ENCODE data around the gene CELSR1. TPM values are rescaled to one million over a fixed set of nuclear protein-coding genes. Genes with fewer than 3 reads are reported as not detected.

CELSR1 gene
- total RNA-seq, 1 experiment from 2014 or later: 30.7 TPM

DNA sequence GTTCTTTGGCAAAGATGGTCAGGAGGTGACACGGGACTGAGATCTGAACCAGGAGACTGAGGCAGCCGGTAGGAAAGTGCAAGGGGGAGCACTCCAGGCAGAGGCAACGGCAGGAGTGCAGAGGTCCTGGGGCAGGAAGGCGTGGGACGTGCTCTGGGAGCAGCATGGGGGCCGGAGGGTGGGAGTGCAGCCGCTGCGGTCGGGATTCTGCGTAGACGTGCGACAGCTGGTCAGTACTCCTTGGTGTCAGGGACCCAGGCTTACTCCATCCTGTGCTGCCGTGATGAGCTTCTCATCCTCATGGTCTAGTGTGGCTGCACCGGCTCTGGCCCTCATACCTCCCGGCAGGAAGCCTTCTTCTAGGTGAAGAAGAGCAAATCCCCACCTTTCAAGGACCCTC is 218.8 kb downstream of the CELSR1 start:
- Histone ChIP-seq H3K36me3 (ENCODE audit: control insufficient read depth, insufficient read depth, low read length) (peaks cover 4% of the 10 kb centered on the region; the same call in 1 of the 2 replicates), H3K27ac (ENCODE audit: low read length) (no peak overlapping the region), H3K4me3 (ENCODE audit: low read depth in 2 of 2, low read length in 2 of 2) (no peak overlapping the region), H3K9me3 (ENCODE audit: control insufficient read depth, insufficient read depth, low read depth, low read length) (no peaks in the 10 kb centered on the region), H3K4me1 (ENCODE audit: control insufficient read depth, insufficient read depth, low read length) (no peaks in the 10 kb centered on the region), H3K27me3 (ENCODE audit: control insufficient read depth, insufficient read depth, low read length) (no peaks in the 10 kb centered on the region)
- intact Hi-C loops (cut with micrococcal nuclease; ENCODE audit: unreplicated experiment): no loop called here
- in situ Hi-C loops (cut with HindIII; ENCODE audit: low pct_unique_long_range_greater_than_20kb, low sequenced_read_pairs): loop anchor here (25.0 kb wide), 1 partner anchor 306 kb away; no protein-coding TSS in a partner anchor
- ChIA-PET CTCF (no interaction called here), POLR2A (no interaction called here)
- DNase-seq (ENCODE audit: low read depth, low spot score) (no peak), ATAC-seq (no peak)
- TF ChIP-seq SIN3A (IDR thresholded peaks at IDR 0.05; ENCODE audit: borderline replicate concordance, insufficient read depth, low read depth, low read length): no peak
- TF ChIP-seq, protein P1, sequence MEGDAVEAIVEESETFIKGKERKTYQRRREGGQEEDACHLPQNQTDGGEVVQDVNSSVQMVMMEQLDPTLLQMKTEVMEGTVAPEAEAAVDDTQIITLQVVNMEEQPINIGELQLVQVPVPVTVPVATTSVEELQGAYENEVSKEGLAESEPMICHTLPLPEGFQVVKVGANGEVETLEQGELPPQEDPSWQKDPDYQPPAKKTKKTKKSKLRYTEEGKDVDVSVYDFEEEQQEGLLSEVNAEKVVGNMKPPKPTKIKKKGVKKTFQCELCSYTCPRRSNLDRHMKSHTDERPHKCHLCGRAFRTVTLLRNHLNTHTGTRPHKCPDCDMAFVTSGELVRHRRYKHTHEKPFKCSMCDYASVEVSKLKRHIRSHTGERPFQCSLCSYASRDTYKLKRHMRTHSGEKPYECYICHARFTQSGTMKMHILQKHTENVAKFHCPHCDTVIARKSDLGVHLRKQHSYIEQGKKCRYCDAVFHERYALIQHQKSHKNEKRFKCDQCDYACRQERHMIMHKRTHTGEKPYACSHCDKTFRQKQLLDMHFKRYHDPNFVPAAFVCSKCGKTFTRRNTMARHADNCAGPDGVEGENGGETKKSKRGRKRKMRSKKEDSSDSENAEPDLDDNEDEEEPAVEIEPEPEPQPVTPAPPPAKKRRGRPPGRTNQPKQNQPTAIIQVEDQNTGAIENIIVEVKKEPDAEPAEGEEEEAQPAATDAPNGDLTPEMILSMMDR (IDR thresholded peaks at IDR 0.05): no peak
- TF ChIP-seq TCF7L2 (IDR thresholded peaks at IDR 0.05; ENCODE audit: low read depth, low read length): no peak
- TF ChIP-seq, protein P2, sequence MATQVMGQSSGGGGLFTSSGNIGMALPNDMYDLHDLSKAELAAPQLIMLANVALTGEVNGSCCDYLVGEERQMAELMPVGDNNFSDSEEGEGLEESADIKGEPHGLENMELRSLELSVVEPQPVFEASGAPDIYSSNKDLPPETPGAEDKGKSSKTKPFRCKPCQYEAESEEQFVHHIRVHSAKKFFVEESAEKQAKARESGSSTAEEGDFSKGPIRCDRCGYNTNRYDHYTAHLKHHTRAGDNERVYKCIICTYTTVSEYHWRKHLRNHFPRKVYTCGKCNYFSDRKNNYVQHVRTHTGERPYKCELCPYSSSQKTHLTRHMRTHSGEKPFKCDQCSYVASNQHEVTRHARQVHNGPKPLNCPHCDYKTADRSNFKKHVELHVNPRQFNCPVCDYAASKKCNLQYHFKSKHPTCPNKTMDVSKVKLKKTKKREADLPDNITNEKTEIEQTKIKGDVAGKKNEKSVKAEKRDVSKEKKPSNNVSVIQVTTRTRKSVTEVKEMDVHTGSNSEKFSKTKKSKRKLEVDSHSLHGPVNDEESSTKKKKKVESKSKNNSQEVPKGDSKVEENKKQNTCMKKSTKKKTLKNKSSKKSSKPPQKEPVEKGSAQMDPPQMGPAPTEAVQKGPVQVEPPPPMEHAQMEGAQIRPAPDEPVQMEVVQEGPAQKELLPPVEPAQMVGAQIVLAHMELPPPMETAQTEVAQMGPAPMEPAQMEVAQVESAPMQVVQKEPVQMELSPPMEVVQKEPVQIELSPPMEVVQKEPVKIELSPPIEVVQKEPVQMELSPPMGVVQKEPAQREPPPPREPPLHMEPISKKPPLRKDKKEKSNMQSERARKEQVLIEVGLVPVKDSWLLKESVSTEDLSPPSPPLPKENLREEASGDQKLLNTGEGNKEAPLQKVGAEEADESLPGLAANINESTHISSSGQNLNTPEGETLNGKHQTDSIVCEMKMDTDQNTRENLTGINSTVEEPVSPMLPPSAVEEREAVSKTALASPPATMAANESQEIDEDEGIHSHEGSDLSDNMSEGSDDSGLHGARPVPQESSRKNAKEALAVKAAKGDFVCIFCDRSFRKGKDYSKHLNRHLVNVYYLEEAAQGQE (IDR thresholded peaks at IDR 0.05; ENCODE audit: insufficient read depth in 1 of 2, low read depth in 2 of 2, low read length in 1 of 2): no peak
- TF ChIP-seq POLR2AphosphoS5 (IDR thresholded peaks at IDR 0.05; ENCODE audit: low read depth, low read length): no peak
- BruUV-seq (replicated peaks): no TSS peak

- no peak for DNase-seq (ENCODE audit: low read depth, low spot score)
- Histone ChIP-seq H3K4me1 (ENCODE audit: control insufficient read depth, insufficient read depth, low read length) (no peaks in the 10 kb centered on the region), H3K4me3 (ENCODE audit: low read depth in 2 of 2, low read length in 2 of 2) (no peak overlapping the region), H3K27ac (ENCODE audit: low read length) (no peak overlapping the region), H3K27me3 (ENCODE audit: control insufficient read depth, insufficient read depth, low read length) (no peaks in the 10 kb centered on the region), H3K9me3 (ENCODE audit: control insufficient read depth, insufficient read depth, low read depth, low read length) (no peaks in the 10 kb centered on the region), H3K36me3 (ENCODE audit: control insufficient read depth, insufficient read depth, low read length) (peaks cover 4% of the 10 kb centered on the region; the same call in 1 of the 2 replicates)
- CTCF ChIA-PET: no interaction called here
- BruUV-seq (replicated peaks): no TSS peak
- TF ChIP-seq, protein P2 (IDR thresholded peaks at IDR 0.05; ENCODE audit: insufficient read depth in 1 of 2, low read depth in 2 of 2, low read length in 1 of 2): no peak
- TF ChIP-seq SIN3A (IDR thresholded peaks at IDR 0.05; ENCODE audit: borderline replicate concordance, insufficient read depth, low read depth, low read length) (no peak), POLR2AphosphoS5 (IDR thresholded peaks at IDR 0.05; ENCODE audit: low read depth, low read length) (no peak), TCF7L2 (IDR thresholded peaks at IDR 0.05; ENCODE audit: low read depth, low read length) (no peak)
- TF ChIP-seq, protein P1 (IDR thresholded peaks at IDR 0.05): no peak
- no peak for ATAC-seq
- POLR2A ChIA-PET: no interaction called here
- in situ Hi-C loops (cut with HindIII; ENCODE audit: low pct_unique_long_range_greater_than_20kb, low sequenced_read_pairs): loop anchor here (25.0 kb wide), 1 partner anchor 305 kb away; no protein-coding TSS in a partner anchor
- intact Hi-C loops (cut with micrococcal nuclease; ENCODE audit: unreplicated experiment): no loop called here
Observed at GRCh38 chr22:46317646-46318045, 219.8 kb downstream of the CELSR1 start.
